PC-9 (cell line): ENCODE data around the gene SRP9. TPM values are rescaled to one million over a fixed set of nuclear protein-coding genes. Genes with fewer than 3 reads are reported as not detected.

Source experiments
- BruUV-seq: library from RNA; stranded (reverse); fragments of 400-500 nt; replicated peaks from 2 replicates; lab custom pipeline; 2021; lab: Mats Ljungman, UMichigan
- CTCF ChIA-PET: fragments of 300-600 bp; sonication (Branson Sonifier 250); formaldehyde crosslinking; loops from one replicate; lab custom pipeline; 2022; ENCODE audit warnings: antibody characterized with exemption; lab: Charles Lee
- POLR2A ChIA-PET: fragments of 300-600 bp; sonication (Branson Sonifier 250); formaldehyde crosslinking; loops from one replicate; lab custom pipeline; 2022; ENCODE audit warnings: antibody characterized with exemption; ENCODE audit not compliant: unreplicated experiment; lab: Charles Lee
- DNase-seq, 2 experiments: peaks; one replicate each; pipeline versions ENCODE4 v3.0.0 to v3.0.0-alpha.2; 2015 to 2022; ENCODE audit warnings: mixed read lengths in 1 of 2
- H2AFZ ChIP-seq: fragments of 200-600 bp; sonication (generic); 2 replicates; pipeline ENCODE4 v1.8.1; 2017; ENCODE audit warnings: antibody characterized with exemption
- H3F3A ChIP-seq: fragments of 200-600 bp; sonication (generic); 2 replicates; pipeline ENCODE4 v1.8.1; 2017; ENCODE audit warnings: antibody characterized with exemption, mild to moderate bottlenecking, low read depth; ENCODE audit not compliant: insufficient read depth
- H3K27ac ChIP-seq: fragments of 200-600 bp; sonication (generic); 2 replicates; pipeline ENCODE4 v1.6.1; 2016; ENCODE audit warnings: mixed run types
- H3K27me3 ChIP-seq: fragments of 200-600 bp; sonication (generic); 2 replicates; pipeline ENCODE4 v1.6.1; 2016; ENCODE audit warnings: low read depth, mixed run types; ENCODE audit not compliant: insufficient read depth
- H3K36me3 ChIP-seq: fragments of 200-600 bp; sonication (generic); 2 replicates; pipeline ENCODE4 v1.6.1; 2016; ENCODE audit warnings: low read depth, mixed run types
- H3K4me1 ChIP-seq: fragments of 200-600 bp; sonication (generic); replicated peaks from 2 replicates; pipeline ENCODE4 v1.6.1; 2016; ENCODE audit warnings: mixed run types; ENCODE audit not compliant: insufficient read depth
- H3K4me2 ChIP-seq: fragments of 200-600 bp; sonication (generic); 2 replicates; pipeline ENCODE4 v1.6.1; 2017; ENCODE audit warnings: mixed run types
- H3K4me3 ChIP-seq: fragments of 200-600 bp; sonication (generic); 2 replicates; pipeline ENCODE4 v1.6.1; 2016; ENCODE audit warnings: mixed run types
- H3K79me2 ChIP-seq: fragments of 200-600 bp; sonication (generic); 2 replicates; pipeline ENCODE4 v1.6.1; 2017; ENCODE audit warnings: low read depth, mixed run types
- H3K9me2 ChIP-seq: fragments of 200-600 bp; sonication (generic); 2 replicates; pipeline ENCODE4 v1.8.1; 2017; ENCODE audit warnings: mild to moderate bottlenecking; ENCODE audit not compliant: insufficient read depth
- H3K9me3 ChIP-seq: fragments of 200-600 bp; sonication (generic); 2 replicates; pipeline ENCODE4 v1.8.1; 2016; ENCODE audit warnings: low read depth; ENCODE audit not compliant: insufficient read depth
- H4K20me1 ChIP-seq: fragments of 200-600 bp; sonication (generic); 2 replicates; pipeline ENCODE4 v1.8.1; 2017; ENCODE audit not compliant: insufficient read depth
- CTCF ChIP-seq: fragments of 200-600 bp; sonication (generic); conservative IDR thresholded peaks from 2 replicates; pipeline ENCODE4 v1.6.1; 2017; ENCODE audit warnings: mixed run types, antibody characterized with exemption, mild to moderate bottlenecking, moderate library complexity
- EZH2 ChIP-seq: fragments of 200-600 bp; sonication (generic); IDR thresholded peaks from 2 replicates; pipeline ENCODE4 v1.8.0; 2017; ENCODE audit warnings: antibody characterized with exemption, low read depth
- intact Hi-C: fragments of 100-400 bp; cut with micrococcal nuclease; formaldehyde crosslinking; loops from one replicate; pipeline ENCODE4 v1.10.0; 2022; ENCODE audit not compliant: unreplicated experiment
- total RNA-seq: library from RNA; stranded (reverse); gene quantifications from 2 replicates; pipeline ENCODE4 v1.2.3, GENCODE V29; 2021

The SRP9 gene
- total RNA-seq, 1 experiment from 2014 or later: 406 TPM

- Histone ChIP-seq H3K9me3 (no peaks in the 10 kb centered on the region), H3K27me3 (no peaks in the 10 kb centered on the region), H2AFZ (no peak overlapping the region), H3K4me3 (no peak overlapping the region), H3K79me2 (no peaks in the 10 kb centered on the region), H3F3A (peaks cover 20% of the 10 kb centered on the region), H3K36me3 (no peaks in the 10 kb centered on the region), H4K20me1 (no peaks in the 10 kb centered on the region), H3K4me1 (peaks cover 13% of the 10 kb centered on the region), H3K4me2 (no peak overlapping the region), H3K27ac (no peak overlapping the region), H3K9me2 (no peaks in the 10 kb centered on the region)
- TF ChIP-seq EZH2: no peak
- TF ChIP-seq CTCF: no peak
- ChIA-PET CTCF (interaction anchor here (0.7 kb wide), 1 partner anchor 77 kb away, joined by 3 read pairs; no protein-coding TSS in a partner anchor), POLR2A (no interaction called here)
- BruUV-seq: no TSS peak
- intact Hi-C loops: no loop called here
- DNase-seq: no peak
Observed at GRCh38 chr1:225744745-225745144, 32.9 kb upstream of the SRP9 start.

- no peak for TF ChIP-seq EZH2
- no peak for TF ChIP-seq CTCF
- no peaks in the 10 kb centered on the region for H3K27me3 ChIP-seq
- H3K9me3 ChIP-seq: no peaks in the 10 kb centered on the region
- H3K4me3 ChIP-seq: no peak overlapping the region
- BruUV-seq: no TSS peak
- no peak overlapping the region for H3K4me2 ChIP-seq
- no peaks in the 10 kb centered on the region for H4K20me1 ChIP-seq
- CTCF ChIA-PET: interaction anchor here (0.7 kb wide), 1 partner anchor 78 kb away, joined by 3 read pairs; no protein-coding TSS in a partner anchor
- intact Hi-C loops: no loop called here
- no peak overlapping the region for H2AFZ ChIP-seq
- H3F3A ChIP-seq: peaks cover 20% of the 10 kb centered on the region
- H3K27ac ChIP-seq: no peak overlapping the region
- DNase-seq: no peak
- no peaks in the 10 kb centered on the region for H3K36me3 ChIP-seq
- H3K4me1 ChIP-seq: peaks cover 13% of the 10 kb centered on the region
- H3K79me2 ChIP-seq: no peaks in the 10 kb centered on the region
- POLR2A ChIA-PET: no interaction called here
- H3K9me2 ChIP-seq: no peaks in the 10 kb centered on the region
Observed at GRCh38 chr1:225745273-225745672, 32.4 kb upstream of the SRP9 start.

- no peaks in the 10 kb centered on the region for H3K36me3 ChIP-seq
- H3K4me1 ChIP-seq: peaks cover 13% of the 10 kb centered on the region
- H3K27ac ChIP-seq: peak overlapping the region; percentile 60
- no peaks in the 10 kb centered on the region for H3K9me3 ChIP-seq
- DNase-seq: peak; percentile 59 to 74
- no peaks in the 10 kb centered on the region for H3K79me2 ChIP-seq
- H3F3A ChIP-seq: peaks cover 20% of the 10 kb centered on the region
- no peaks in the 10 kb centered on the region for H4K20me1 ChIP-seq
- peak overlapping the region; percentile 82 for H2AFZ ChIP-seq
- TF ChIP-seq CTCF (no peak), EZH2 (no peak)
- H3K9me2 ChIP-seq: no peaks in the 10 kb centered on the region
- ChIA-PET POLR2A (interaction anchor here (0.5 to 0.6 kb wide), 6 partner anchors 30 to 91 kb away, joined by 3 to 10 read pairs (median 4); no protein-coding TSS in a partner anchor), CTCF (interaction anchor here (0.8 kb wide), 1 partner anchor 265 kb away, joined by 3 read pairs; no protein-coding TSS in a partner anchor)
- no peaks in the 10 kb centered on the region for H3K27me3 ChIP-seq
- H3K4me2 ChIP-seq: peak overlapping the region; percentile 98
- BruUV-seq: no TSS peak
- H3K4me3 ChIP-seq: peak overlapping the region; percentile 55; the same call in 1 of the 2 replicates
- intact Hi-C loops: no loop called here
Observed at GRCh38 chr1:225746361-225747179, 31.1 kb upstream of the SRP9 start.
